ENCODE measurements around the gene NDRG4.

- TF ChIP-seq CTCF (IDR thresholded peaks at IDR 0.05) = no peak
- no peak for TF ChIP-seq POLR2A (IDR thresholded peaks at IDR 0.05)
Observed at GRCh38 chr16:58542291-58542690, 42.3 kb downstream of the NDRG4 start.
